ENCODE results near the gene CACNA1B. TPM values are rescaled to one million over a fixed set of nuclear protein-coding genes. Genes with fewer than 3 reads are reported as not detected.
A peak's percentile ranks its signal among the peaks of the same experiment; 100 is the strongest.

Gene CACNA1B
- total RNA-seq, 1 donor from 2014 or later: 0.02 TPM

- intact Hi-C loops (cut with micrococcal nuclease): no loop called here
- no peaks in the 10 kb centered on the region for H3K4me1 Mint-ChIP-seq (ENCODE audit: low read depth)
Measured at GRCh38 chr9:138020795-138021182, 143.2 kb downstream of the CACNA1B start.

GRCh38 chr9:138021251-138022056, 143.9 kb downstream of the CACNA1B start:
- Mint-ChIP-seq H3K36me3 (ENCODE audit: low read depth) (no peaks in the 10 kb centered on the region), H3K4me1 (ENCODE audit: low read depth) (no peaks in the 10 kb centered on the region), H3K4me3 (ENCODE audit: low read depth) (no peak overlapping the region), H3K9me3 (no peaks in the 10 kb centered on the region), H3K27me3 (ENCODE audit: low read depth) (peaks cover 18% of the 10 kb centered on the region), H3K27ac (no peak overlapping the region)
- no peak for DNase-seq (ENCODE audit: low spot score)
- intact Hi-C loops (cut with micrococcal nuclease): no loop called here

More at GRCh38 chr9:138020795-138021182, 143.2 kb downstream of the CACNA1B start:
- Mint-ChIP-seq H3K27me3 (ENCODE audit: low read depth) (peaks cover 16% of the 10 kb centered on the region), H3K27ac (no peak overlapping the region), H3K36me3 (ENCODE audit: low read depth) (no peaks in the 10 kb centered on the region), H3K4me3 (ENCODE audit: low read depth) (no peak overlapping the region), H3K9me3 (no peaks in the 10 kb centered on the region)
- no peak for DNase-seq (ENCODE audit: low spot score)

GRCh38 chr9:138022121-138022741, 144.6 kb downstream of the CACNA1B start:
- Mint-ChIP-seq H3K4me3 (ENCODE audit: low read depth) (no peak overlapping the region), H3K4me1 (ENCODE audit: low read depth) (no peaks in the 10 kb centered on the region), H3K27me3 (ENCODE audit: low read depth) (peaks cover 18% of the 10 kb centered on the region), H3K27ac (no peak overlapping the region), H3K9me3 (no peaks in the 10 kb centered on the region), H3K36me3 (ENCODE audit: low read depth) (no peaks in the 10 kb centered on the region)
- no peak for DNase-seq (ENCODE audit: low spot score)
- intact Hi-C loops (cut with micrococcal nuclease): no loop called here

- DNase-seq (ENCODE audit: low spot score): no peak
- Mint-ChIP-seq H3K4me3 (ENCODE audit: low read depth) (no peak overlapping the region), H3K27me3 (ENCODE audit: low read depth) (peaks cover 21% of the 10 kb centered on the region), H3K9me3 (no peaks in the 10 kb centered on the region), H3K36me3 (ENCODE audit: low read depth) (no peaks in the 10 kb centered on the region), H3K27ac (no peak overlapping the region), H3K4me1 (ENCODE audit: low read depth) (no peaks in the 10 kb centered on the region)
- intact Hi-C loops (cut with micrococcal nuclease): no loop called here
Measured at GRCh38 chr9:138022756-138023393, 145.3 kb downstream of the CACNA1B start.

- Mint-ChIP-seq H3K9me3 (no peaks in the 10 kb centered on the region), H3K36me3 (ENCODE audit: low read depth) (no peaks in the 10 kb centered on the region), H3K27ac (no peak overlapping the region), H3K4me1 (ENCODE audit: low read depth) (no peaks in the 10 kb centered on the region), H3K27me3 (ENCODE audit: low read depth) (peaks cover 21% of the 10 kb centered on the region), H3K4me3 (ENCODE audit: low read depth) (no peak overlapping the region)
- intact Hi-C loops (cut with micrococcal nuclease): no loop called here
- no peak for DNase-seq (ENCODE audit: low spot score)
Measured at GRCh38 chr9:138023394-138024124, 146.0 kb downstream of the CACNA1B start.

GRCh38 chr9:138024131-138024530, 146.5 kb downstream of the CACNA1B start:
- intact Hi-C loops (cut with micrococcal nuclease): no loop called here
- H3K4me3 Mint-ChIP-seq (ENCODE audit: low read depth): no peak overlapping the region
- H3K27me3 Mint-ChIP-seq (ENCODE audit: low read depth): peaks cover 21% of the 10 kb centered on the region
- no peaks in the 10 kb centered on the region for H3K9me3 Mint-ChIP-seq
- H3K36me3 Mint-ChIP-seq (ENCODE audit: low read depth): no peaks in the 10 kb centered on the region
- DNase-seq (ENCODE audit: low spot score): peak; percentile 4
- no peaks in the 10 kb centered on the region for H3K4me1 Mint-ChIP-seq (ENCODE audit: low read depth)
- no peak overlapping the region for H3K27ac Mint-ChIP-seq

- H3K36me3 Mint-ChIP-seq (ENCODE audit: low read depth): no peaks in the 10 kb centered on the region
- no peaks in the 10 kb centered on the region for H3K4me1 Mint-ChIP-seq (ENCODE audit: low read depth)
- no peak overlapping the region for H3K27ac Mint-ChIP-seq
- H3K4me3 Mint-ChIP-seq (ENCODE audit: low read depth): no peak overlapping the region
- intact Hi-C loops (cut with micrococcal nuclease): no loop called here
- DNase-seq (ENCODE audit: low spot score): no peak
- H3K9me3 Mint-ChIP-seq: no peaks in the 10 kb centered on the region
- peaks cover 22% of the 10 kb centered on the region for H3K27me3 Mint-ChIP-seq (ENCODE audit: low read depth)
Measured at GRCh38 chr9:138024831-138025291, 147.3 kb downstream of the CACNA1B start.

GRCh38 chr9:138025417-138025816, 147.8 kb downstream of the CACNA1B start:
- no peak for DNase-seq (ENCODE audit: low spot score)
- no peak overlapping the region for H3K4me3 Mint-ChIP-seq (ENCODE audit: low read depth)
- H3K27me3 Mint-ChIP-seq (ENCODE audit: low read depth): peaks cover 27% of the 10 kb centered on the region
- no peaks in the 10 kb centered on the region for H3K9me3 Mint-ChIP-seq
- intact Hi-C loops (cut with micrococcal nuclease): no loop called here
- no peak overlapping the region for H3K27ac Mint-ChIP-seq
- H3K36me3 Mint-ChIP-seq (ENCODE audit: low read depth): no peaks in the 10 kb centered on the region
- no peaks in the 10 kb centered on the region for H3K4me1 Mint-ChIP-seq (ENCODE audit: low read depth)

- H3K9me3 Mint-ChIP-seq: no peaks in the 10 kb centered on the region
- intact Hi-C loops (cut with micrococcal nuclease): no loop called here
- no peak overlapping the region for H3K4me3 Mint-ChIP-seq (ENCODE audit: low read depth)
Measured at GRCh38 chr9:138025908-138026307, 148.3 kb downstream of the CACNA1B start.

GRCh38 chr9:138028596-138028995, 151.0 kb downstream of the CACNA1B start:
- intact Hi-C loops (cut with micrococcal nuclease): no loop called here
- Mint-ChIP-seq H3K9me3 (no peaks in the 10 kb centered on the region), H3K27ac (no peak overlapping the region), H3K36me3 (ENCODE audit: low read depth) (no peaks in the 10 kb centered on the region), H3K4me3 (ENCODE audit: low read depth) (no peak overlapping the region), H3K27me3 (ENCODE audit: low read depth) (peaks cover 43% of the 10 kb centered on the region), H3K4me1 (ENCODE audit: low read depth) (no peaks in the 10 kb centered on the region)
- no peak for DNase-seq (ENCODE audit: low spot score)

More at GRCh38 chr9:138025908-138026307, 148.3 kb downstream of the CACNA1B start:
- Mint-ChIP-seq H3K27me3 (ENCODE audit: low read depth) (peaks cover 30% of the 10 kb centered on the region), H3K27ac (no peak overlapping the region), H3K36me3 (ENCODE audit: low read depth) (no peaks in the 10 kb centered on the region), H3K4me1 (ENCODE audit: low read depth) (no peaks in the 10 kb centered on the region)
- peak; percentile 3 for DNase-seq (ENCODE audit: low spot score)

GRCh38 chr9:138031186-138031585, 153.6 kb downstream of the CACNA1B start:
- Mint-ChIP-seq H3K36me3 (ENCODE audit: low read depth) (no peaks in the 10 kb centered on the region), H3K27me3 (ENCODE audit: low read depth) (peaks cover 33% of the 10 kb centered on the region), H3K9me3 (no peaks in the 10 kb centered on the region), H3K4me3 (ENCODE audit: low read depth) (no peak overlapping the region), H3K4me1 (ENCODE audit: low read depth) (no peaks in the 10 kb centered on the region), H3K27ac (no peak overlapping the region)
- DNase-seq (ENCODE audit: low spot score): no peak
- intact Hi-C loops (cut with micrococcal nuclease): no loop called here

- Mint-ChIP-seq H3K27me3 (ENCODE audit: low read depth) (peaks cover 28% of the 10 kb centered on the region), H3K27ac (no peak overlapping the region), H3K4me1 (ENCODE audit: low read depth) (no peaks in the 10 kb centered on the region), H3K4me3 (ENCODE audit: low read depth) (no peak overlapping the region), H3K9me3 (no peaks in the 10 kb centered on the region), H3K36me3 (ENCODE audit: low read depth) (no peaks in the 10 kb centered on the region)
- intact Hi-C loops (cut with micrococcal nuclease): no loop called here
- no peak for DNase-seq (ENCODE audit: low spot score)
Measured at GRCh38 chr9:138033950-138034349, 156.4 kb downstream of the CACNA1B start.
